IMR-90 (cell line): ENCODE measurements around the gene CARM1. TPM values are rescaled to one million over a fixed set of nuclear protein-coding genes. Genes with fewer than 3 reads are reported as not detected.

ENCODE experiments used
- ATAC-seq: fragments of 200-7000 bp; cut with Tn5 transposase; 2 replicates; pipeline ENCODE4 v1.9.1; 2020; ENCODE audit warnings: low read depth, mild to moderate bottlenecking, moderate library complexity
- BruUV-seq: library from RNA; stranded (reverse); fragments of 400-500 nt; replicated peaks from 2 replicates; lab custom pipeline; 2021; lab: Mats Ljungman, UMichigan
- CTCF ChIA-PET: fragments of 300-600 bp; formaldehyde crosslinking; extraction: SDS; loops from one replicate; lab custom pipeline; 2021; ENCODE audit warnings: antibody characterized with exemption; lab: Yijun Ruan, JAX
- POLR2A ChIA-PET: fragments of 300-600 bp; sonication (Branson Sonifier 250); formaldehyde crosslinking; loops from one replicate; lab custom pipeline; 2022; ENCODE audit warnings: antibody characterized with exemption; ENCODE audit not compliant: unreplicated experiment; lab: Charles Lee
- DNase-seq: peaks from one replicate; pipeline ENCODE4 v3.0.0; 2013
- H2AFZ ChIP-seq: replicated peaks from 2 replicates; pipeline ENCODE3; 2013; ENCODE audit warnings: low read length, mild to moderate bottlenecking; ENCODE audit not compliant: poor library complexity
- H2AK5ac ChIP-seq: 2 replicates; pipeline ENCODE4 v1.6.1; 2013; ENCODE audit warnings: low read depth, low read length, inconsistent platforms
- H2AK9ac ChIP-seq: replicated peaks from 2 replicates; pipeline ENCODE3; 2013; ENCODE audit warnings: mild to moderate bottlenecking, low read depth, low read length, moderate library complexity; ENCODE audit not compliant: poor library complexity
- H2BK120ac ChIP-seq: 2 replicates; pipeline ENCODE4 v1.6.1; 2013; ENCODE audit warnings: low read depth, low read length, inconsistent platforms
- H2BK15ac ChIP-seq: 3 replicates; pipeline ENCODE4 v1.6.1; 2013; ENCODE audit warnings: low read depth, low read length, inconsistent platforms
- H2BK20ac ChIP-seq: 2 replicates; pipeline ENCODE4 v1.6.1; 2013; ENCODE audit warnings: low read depth, mild to moderate bottlenecking, inconsistent platforms, low read length, moderate library complexity
- H2BK5ac ChIP-seq: 2 replicates; pipeline ENCODE4 v1.6.1; 2013; ENCODE audit warnings: mild to moderate bottlenecking, low read depth, low read length, inconsistent platforms; ENCODE audit not compliant: poor library complexity, severe bottlenecking
- H3K14ac ChIP-seq: replicated peaks from 2 replicates; pipeline ENCODE4 v1.6.1; 2013; ENCODE audit warnings: low read depth, low read length, inconsistent platforms
- H3K18ac ChIP-seq: 2 replicates; pipeline ENCODE4 v1.6.1; 2013; ENCODE audit warnings: low read depth, low read length, control low read depth
- H3K23ac ChIP-seq: 2 replicates; pipeline ENCODE4 v1.6.1; 2013; ENCODE audit warnings: low read depth, low read length, inconsistent platforms
- H3K27ac ChIP-seq: 2 replicates; pipeline ENCODE4 v1.5.1; 2013; ENCODE audit warnings: mild to moderate bottlenecking, control low read depth, low read length; ENCODE audit not compliant: insufficient read depth
- H3K27me3 ChIP-seq: 2 replicates; pipeline ENCODE4 v1.6.1; 2013; ENCODE audit warnings: low read length; ENCODE audit not compliant: control insufficient read depth, insufficient read depth
- H3K36me3 ChIP-seq: 2 replicates; pipeline ENCODE4 v1.6.1; 2013; ENCODE audit warnings: low read length, mixed read lengths; ENCODE audit not compliant: control insufficient read depth, insufficient read depth
- H3K4ac ChIP-seq: 2 replicates; pipeline ENCODE4 v1.6.1; 2013; ENCODE audit warnings: low read depth, low read length, inconsistent platforms
- H3K4me1 ChIP-seq: 2 replicates; pipeline ENCODE4 v1.6.1; 2013; ENCODE audit warnings: low read length, mixed read lengths; ENCODE audit not compliant: control insufficient read depth, insufficient read depth
- H3K4me2 ChIP-seq: 2 replicates; pipeline ENCODE4 v1.6.1; 2013; ENCODE audit warnings: low read depth, mild to moderate bottlenecking, control low read depth, low read length, moderate library complexity
- H3K4me3 ChIP-seq: 2 replicates; pipeline ENCODE4 v1.5.1; 2013; ENCODE audit warnings: low read depth, mild to moderate bottlenecking, control low read depth, low read length, moderate library complexity; ENCODE audit not compliant: insufficient read depth
- H3K56ac ChIP-seq: 2 replicates; pipeline ENCODE4 v1.6.1; 2013; ENCODE audit warnings: low read length, inconsistent platforms; ENCODE audit not compliant: insufficient read depth; ENCODE audit errors: extremely low read depth
- H3K79me1 ChIP-seq, 2 experiments: 2 replicates each; pipeline ENCODE4 v1.6.1; 2013; ENCODE audit warnings: low read length in 2 of 2, inconsistent platforms in 1 of 2, low read depth in 1 of 2
- H3K9ac ChIP-seq: 2 replicates; pipeline ENCODE4 v1.6.1; 2013; ENCODE audit warnings: low read depth, low read length, control low read depth
- H3K9me1 ChIP-seq: 2 replicates; pipeline ENCODE4 v1.6.1; 2013; ENCODE audit warnings: low read length, inconsistent platforms; ENCODE audit not compliant: insufficient read depth
- H3K9me3 ChIP-seq: 2 replicates; pipeline ENCODE4 v1.6.1; 2013; ENCODE audit warnings: low read length; ENCODE audit not compliant: control insufficient read depth, insufficient read depth
- H4K20me1 ChIP-seq: 2 replicates; pipeline ENCODE4 v1.6.1; 2013; ENCODE audit warnings: low read length, inconsistent platforms; ENCODE audit not compliant: insufficient read depth
- H4K5ac ChIP-seq: 2 replicates; pipeline ENCODE4 v1.6.1; 2013; ENCODE audit warnings: mild to moderate bottlenecking, low read depth, low read length, control low read depth
- H4K8ac ChIP-seq, 2 experiments: 2 replicates each; pipeline ENCODE4 v1.6.1; 2013; ENCODE audit warnings: low read depth in 2 of 2, low read length in 2 of 2, control low read depth in 1 of 2, inconsistent platforms in 1 of 2
- H4K91ac ChIP-seq: 2 replicates; pipeline ENCODE4 v1.6.1; 2013; ENCODE audit warnings: low read depth, low read length, inconsistent platforms; ENCODE audit not compliant: insufficient read depth
- MAFK ChIP-seq: IDR thresholded peaks from 2 replicates; pipeline ENCODE4 v1.6.1; 2012; ENCODE audit warnings: low read depth, low read length, improper control_type of control experiment
- NFE2L2 ChIP-seq: fragments of 150-350 bp; IDR thresholded peaks from 2 replicates; pipeline ENCODE4 v1.6.1; 2016; ENCODE audit warnings: low read depth, mild to moderate bottlenecking, low read length
- POLR2A ChIP-seq: IDR thresholded peaks from 2 replicates; pipeline ENCODE4 v1.6.1; 2012; ENCODE audit warnings: mild to moderate bottlenecking, low read depth, low read length
- WGBS, 2 experiments: methylation state at CpG; one replicate each; pipeline versions ENCODE4 v1.1.5 to v1.1.7; 2013; ENCODE audit warnings: missing lambda C conversion rate in 2 of 2; ENCODE audit not compliant: insufficient read length in 1 of 2; ENCODE audit errors: extremely low coverage in 2 of 2; 5-methylcytosine and 5-hydroxymethylcytosine counted together
- dilution Hi-C: fragments of 300-500 bp; cut with HindIII; formaldehyde crosslinking; loops from one replicate; pipeline ENCODE4 v1.14.3; 2018; ENCODE audit warnings: low sequenced_read_pairs; ENCODE audit not compliant: unreplicated experiment
- in situ Hi-C: fragments of 300-500 bp; cut with MboI; formaldehyde crosslinking; loops from 3 replicates; pipeline ENCODE4 v1.14.3; 2019; ENCODE audit warnings: low sequenced_read_pairs, inconsistent platforms, mixed read lengths
- intact Hi-C: fragments of 100-400 bp; cut with micrococcal nuclease; formaldehyde crosslinking; loops from 2 replicates; pipeline ENCODE4 v1.10.0; 2022
- polyA plus RNA-seq, 3 experiments: library from polyadenylated mRNA; depleted of rRNA; stranded (reverse); fragments of >200 nt; gene quantifications; 2 replicates each; pipeline ENCODE4 v1.2.3, GENCODE V29; 2012; ENCODE audit warnings: low replicate concordance in 1 of 3
- total RNA-seq: library from RNA; depleted of rRNA; stranded (reverse); fragments of >200 nt; gene quantifications from 2 replicates; pipeline ENCODE4 v1.2.3, GENCODE V29; 2012

Gene CARM1
- total and polyA plus RNA-seq, 2 of the 4 experiments (the other 2 are of a cell fraction) = 20.3 to 67.1 TPM

DNA sequence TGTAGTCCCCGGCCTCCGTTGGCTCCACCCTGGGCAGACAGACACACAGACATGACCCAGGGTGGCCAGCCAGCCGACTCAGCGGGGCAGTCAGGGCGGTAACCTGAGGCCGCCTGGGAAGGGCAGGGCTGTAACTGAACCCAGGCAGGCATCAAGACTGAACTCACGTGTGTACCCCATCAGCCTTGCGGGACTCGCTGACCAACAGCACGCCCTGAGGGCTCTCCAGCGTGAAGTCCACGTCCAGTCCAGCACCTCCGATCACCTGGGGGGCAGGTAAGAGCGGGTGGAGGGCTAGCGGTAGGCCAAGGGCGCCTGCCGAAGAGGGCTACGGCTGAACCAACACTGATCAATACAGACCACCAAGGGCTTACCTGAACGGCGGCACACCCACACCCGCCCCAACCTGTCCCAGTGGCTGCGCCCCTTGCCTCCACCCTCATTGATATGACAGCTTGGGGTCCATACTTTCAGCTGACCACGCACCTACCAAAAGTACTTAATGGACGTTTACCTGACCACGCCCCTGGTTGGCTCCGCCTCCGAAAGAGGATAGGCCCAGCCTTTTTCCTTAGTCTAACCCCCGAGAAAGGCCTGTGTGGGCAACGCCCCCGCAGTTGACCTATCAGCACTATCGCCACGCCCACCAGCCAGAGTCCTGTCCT lies 36.1 kb upstream of the CARM1 start:
- ChIA-PET POLR2A (interaction anchor here (1.0 kb wide), 2 partner anchors 17 to 21 kb away, joined by 3 to 4 read pairs; no protein-coding TSS in a partner anchor), CTCF (interaction anchor here (1.6 kb wide), 1 partner anchor 26 kb away, joined by 7 read pairs; no protein-coding TSS in a partner anchor)
- ATAC-seq (no peak), DNase-seq (no peak)
- peak; percentile 1; the same call in 1 of the 2 replicates for TF ChIP-seq MAFK
- no peak for TF ChIP-seq NFE2L2
- TF ChIP-seq POLR2A = no peak
- peaks cover 11 to 17% of the 10 kb centered on the region in 2 experiments; a peak in 3 of 4 replicates for H3K79me1 ChIP-seq
- intact Hi-C loops (loop anchor here (1.0 kb wide), 1 partner anchor 118 kb away; no protein-coding TSS in a partner anchor), in situ Hi-C loops (no loop called here), dilution Hi-C loops (no loop called here)
- peak overlapping the region; percentile 89 for H2AFZ ChIP-seq
- H3K18ac ChIP-seq = no peak overlapping the region
- H3K4me1 ChIP-seq = peaks cover 9% of the 10 kb centered on the region
- H3K56ac ChIP-seq = no peak overlapping the region
- 47% methylated on average over 13 of the region's 32 CpGs; no CpG with 5 or more reads in 1 of the 2 experiments for WGBS, 2 experiments
- no peak overlapping the region for H2BK15ac ChIP-seq
- peaks cover 5% of the 10 kb centered on the region for H3K9me3 ChIP-seq
- H3K4ac ChIP-seq = peak overlapping the region; percentile 57
- H4K91ac ChIP-seq = peak overlapping the region; percentile 3; the same call in 1 of the 2 replicates
- no peaks in the 10 kb centered on the region for H3K27me3 ChIP-seq
- peak overlapping the region; percentile 69 for H3K4me2 ChIP-seq
- H2AK9ac ChIP-seq = peak overlapping the region; percentile 87
- H3K4me3 ChIP-seq = peak overlapping the region; percentile 30
- peak overlapping the region; percentile 11; the same call in 1 of the 2 replicates for H4K5ac ChIP-seq
- H2AK5ac ChIP-seq = peak overlapping the region; percentile 74
- H3K36me3 ChIP-seq = peaks cover 32% of the 10 kb centered on the region
- BruUV-seq = no TSS peak
- H3K9ac ChIP-seq = no peak overlapping the region
- no peak overlapping the region for H3K14ac ChIP-seq
- no peak overlapping the region for H2BK20ac ChIP-seq
- peak overlapping the region; percentile 26 for H3K27ac ChIP-seq
- peak overlapping the region in 1 of 2 experiments; percentile 66; a peak in 3 of 4 replicates for H4K8ac ChIP-seq
- H4K20me1 ChIP-seq = no peaks in the 10 kb centered on the region; the same call in 1 of the 2 replicates
- H3K9me1 ChIP-seq = peaks cover 7% of the 10 kb centered on the region; the same call in 1 of the 2 replicates
- H3K23ac ChIP-seq = no peak overlapping the region
- H2BK5ac ChIP-seq = peak overlapping the region; percentile 41
- H2BK120ac ChIP-seq = no peak overlapping the region
